Neural crest cell (in vitro differentiated cells): ENCODE results near the gene THBS2. TPM values are rescaled to one million over a fixed set of nuclear protein-coding genes. Genes with fewer than 3 reads are reported as not detected.
"Not testable (repeated sequence)": the region's sequence is repeated elsewhere in the genome, so short reads cannot be mapped to it uniquely, and the experiment has no call there.

Experiments used
- DNase-seq: peaks from one replicate; pipeline ENCODE4 v3.0.0; 2021; ENCODE audit warnings: low read depth, mixed read lengths, low spot score
- H3K27ac Mint-ChIP-seq: one replicate; pipeline ENCODE4 v1.8.0; 2021; ENCODE audit warnings: mild to moderate bottlenecking, mixed read lengths; ENCODE audit not compliant: unreplicated experiment
- H3K27me3 Mint-ChIP-seq: 2 replicates; pipeline ENCODE4 v1.8.0; 2021; ENCODE audit warnings: low read depth, mild to moderate bottlenecking, mixed read lengths
- H3K36me3 Mint-ChIP-seq: 2 replicates; pipeline ENCODE4 v1.8.0; 2021; ENCODE audit warnings: low read depth, mild to moderate bottlenecking, mixed read lengths
- H3K4me1 Mint-ChIP-seq: 2 replicates; pipeline ENCODE4 v1.8.0; 2021; ENCODE audit warnings: mixed read lengths
- H3K4me3 Mint-ChIP-seq: one replicate; pipeline ENCODE4 v1.8.0; 2021; ENCODE audit warnings: mild to moderate bottlenecking, mixed read lengths
- H3K9me3 Mint-ChIP-seq: 2 replicates; pipeline ENCODE4 v1.8.0; 2021; ENCODE audit warnings: mixed read lengths
- total RNA-seq: library from RNA; stranded (reverse); gene quantifications from 2 replicates; pipeline ENCODE4 v1.2.1, GENCODE V29; 2021
- TF ChIP-seq, protein P1 (sequence below): fragments of 200-600 bp; sonication (generic); conservative IDR thresholded peaks from 2 replicates; pipeline ENCODE4 v1.5.0; 2021; ENCODE audit warnings: antibody characterized with exemption, mild to moderate bottlenecking

The THBS2 gene
- total RNA-seq, 1 donor from 2014 or later: 1.3 TPM

DNA sequence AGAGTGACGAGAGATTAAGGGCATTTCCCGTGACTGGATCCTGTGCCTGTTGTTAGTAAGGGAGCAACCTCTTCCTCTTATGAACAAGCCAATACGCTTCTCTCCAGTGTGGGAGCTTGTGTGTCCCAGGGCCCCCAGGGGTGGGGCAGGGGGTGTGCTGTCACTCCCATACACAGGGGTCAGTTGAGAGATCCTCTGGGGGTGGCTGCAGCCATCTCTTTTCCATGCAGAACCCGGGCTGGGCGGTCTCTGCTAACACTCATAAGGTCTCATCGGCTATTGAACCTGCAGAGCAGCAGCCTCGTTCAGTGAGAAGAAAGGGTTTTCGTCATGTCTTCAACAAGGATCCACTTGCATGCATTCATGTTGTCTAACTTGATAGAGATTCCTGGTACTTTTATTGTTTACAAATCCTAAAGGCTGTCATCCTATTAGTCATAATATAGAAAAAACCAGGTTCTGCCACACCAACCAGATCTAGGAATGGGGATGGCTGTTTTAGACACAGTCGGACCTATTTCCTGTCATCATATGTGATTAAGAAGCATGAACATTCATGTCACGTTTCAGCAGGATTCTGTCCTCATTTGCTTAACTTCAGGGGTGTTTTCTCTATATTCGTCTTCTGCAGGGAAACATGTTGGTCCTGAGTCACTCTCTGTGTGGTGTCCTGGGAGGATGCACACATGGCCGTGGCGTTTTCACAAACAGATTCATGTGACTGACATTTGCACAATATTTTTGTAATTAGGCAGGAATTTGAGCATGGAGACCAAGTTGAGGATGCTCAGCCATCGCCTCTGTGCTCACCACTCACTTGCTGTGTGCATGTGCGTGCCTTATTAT lies 13.3 kb upstream of the THBS2 start:
- Mint-ChIP-seq H3K27ac (no peak overlapping the region), H3K4me3 (no peak overlapping the region), H3K9me3 (no peaks in the 10 kb centered on the region), H3K27me3 (peaks cover 3% of the 10 kb centered on the region), H3K36me3 (no peaks in the 10 kb centered on the region), H3K4me1 (no peaks in the 10 kb centered on the region)
- DNase-seq: no peak
- TF ChIP-seq, protein P1, sequence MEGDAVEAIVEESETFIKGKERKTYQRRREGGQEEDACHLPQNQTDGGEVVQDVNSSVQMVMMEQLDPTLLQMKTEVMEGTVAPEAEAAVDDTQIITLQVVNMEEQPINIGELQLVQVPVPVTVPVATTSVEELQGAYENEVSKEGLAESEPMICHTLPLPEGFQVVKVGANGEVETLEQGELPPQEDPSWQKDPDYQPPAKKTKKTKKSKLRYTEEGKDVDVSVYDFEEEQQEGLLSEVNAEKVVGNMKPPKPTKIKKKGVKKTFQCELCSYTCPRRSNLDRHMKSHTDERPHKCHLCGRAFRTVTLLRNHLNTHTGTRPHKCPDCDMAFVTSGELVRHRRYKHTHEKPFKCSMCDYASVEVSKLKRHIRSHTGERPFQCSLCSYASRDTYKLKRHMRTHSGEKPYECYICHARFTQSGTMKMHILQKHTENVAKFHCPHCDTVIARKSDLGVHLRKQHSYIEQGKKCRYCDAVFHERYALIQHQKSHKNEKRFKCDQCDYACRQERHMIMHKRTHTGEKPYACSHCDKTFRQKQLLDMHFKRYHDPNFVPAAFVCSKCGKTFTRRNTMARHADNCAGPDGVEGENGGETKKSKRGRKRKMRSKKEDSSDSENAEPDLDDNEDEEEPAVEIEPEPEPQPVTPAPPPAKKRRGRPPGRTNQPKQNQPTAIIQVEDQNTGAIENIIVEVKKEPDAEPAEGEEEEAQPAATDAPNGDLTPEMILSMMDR: no peak

DNA sequence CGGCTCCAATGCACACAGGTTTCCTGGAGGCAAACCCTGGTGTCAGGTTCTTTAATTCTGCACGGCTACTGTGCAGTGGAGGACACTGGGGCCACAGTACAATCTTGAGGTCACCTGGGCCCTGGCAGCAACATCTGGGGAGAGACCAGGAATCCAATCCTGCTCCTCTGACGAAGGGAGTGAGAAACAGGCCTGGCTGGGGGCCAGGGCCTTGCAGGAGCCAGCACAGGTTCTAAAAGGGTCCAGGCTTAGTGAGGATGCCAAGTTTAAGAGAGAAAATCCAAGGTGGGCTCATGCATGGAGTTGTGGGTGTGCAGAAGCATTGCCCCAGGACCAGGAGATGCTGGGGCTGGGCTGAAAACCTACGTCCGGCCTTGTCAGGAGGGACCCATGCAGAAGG lies 12.6 kb upstream of the THBS2 start:
- Mint-ChIP-seq H3K27me3 (peaks cover 3% of the 10 kb centered on the region), H3K36me3 (no peaks in the 10 kb centered on the region), H3K9me3 (no peaks in the 10 kb centered on the region), H3K4me1 (no peaks in the 10 kb centered on the region), H3K4me3 (no peak overlapping the region), H3K27ac (no peak overlapping the region)
- TF ChIP-seq, protein P1: no peak
- DNase-seq: no peak

GRCh38 chr6:169265486-169266131 lies 12.0 kb upstream of the THBS2 start:
- no peak for DNase-seq
- no peaks in the 10 kb centered on the region for H3K27me3 Mint-ChIP-seq
- H3K9me3 Mint-ChIP-seq: no peaks in the 10 kb centered on the region
- TF ChIP-seq, protein P1: no peak
- no peak overlapping the region for H3K27ac Mint-ChIP-seq
- no peak overlapping the region for H3K4me3 Mint-ChIP-seq
- H3K36me3 Mint-ChIP-seq: no peaks in the 10 kb centered on the region
- H3K4me1 Mint-ChIP-seq: no peaks in the 10 kb centered on the region

DNA sequence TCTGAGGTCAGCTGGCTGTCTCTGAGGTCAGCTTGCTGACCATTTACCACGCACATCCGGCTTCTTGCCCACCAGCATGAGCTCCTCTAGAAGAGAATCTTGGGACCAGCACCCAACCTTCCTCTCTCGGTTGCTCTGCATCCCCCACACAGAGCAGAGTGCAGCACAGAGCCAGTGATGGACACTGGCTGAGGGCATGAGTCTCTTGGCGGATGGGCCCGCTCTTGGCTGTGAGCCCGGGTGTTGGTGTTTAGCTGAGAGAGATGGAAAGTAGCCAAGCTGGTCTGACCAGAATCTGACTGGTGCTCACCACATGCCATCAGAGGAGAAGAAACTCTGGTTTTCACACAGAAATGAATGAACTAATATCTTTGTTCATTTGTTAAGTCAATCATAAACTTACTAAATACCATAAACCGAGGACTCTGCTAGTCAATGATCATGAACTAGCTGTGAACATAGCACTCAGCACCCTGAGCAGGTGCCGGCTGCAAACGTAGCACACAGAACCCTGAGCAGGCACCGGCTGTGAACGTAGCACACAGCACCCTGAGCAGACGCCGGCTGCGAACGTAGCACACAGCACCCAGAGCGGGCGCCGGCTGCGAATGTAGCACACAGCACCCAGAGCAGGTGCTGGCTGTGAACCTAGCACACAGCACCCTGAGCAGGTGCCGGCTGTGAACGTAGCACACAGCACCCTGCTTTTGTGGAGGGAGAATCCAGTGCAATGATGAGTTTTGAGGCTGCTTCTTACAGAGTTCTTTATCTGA lies 10.4 kb upstream of the THBS2 start:
- Mint-ChIP-seq H3K36me3 (no peaks in the 10 kb centered on the region), H3K4me1 (no peaks in the 10 kb centered on the region), H3K27me3 (no peaks in the 10 kb centered on the region), H3K4me3 (no peak overlapping the region), H3K9me3 (no peaks in the 10 kb centered on the region), H3K27ac (no peak overlapping the region)
- TF ChIP-seq, protein P1: no peak
- no peak for DNase-seq

DNA sequence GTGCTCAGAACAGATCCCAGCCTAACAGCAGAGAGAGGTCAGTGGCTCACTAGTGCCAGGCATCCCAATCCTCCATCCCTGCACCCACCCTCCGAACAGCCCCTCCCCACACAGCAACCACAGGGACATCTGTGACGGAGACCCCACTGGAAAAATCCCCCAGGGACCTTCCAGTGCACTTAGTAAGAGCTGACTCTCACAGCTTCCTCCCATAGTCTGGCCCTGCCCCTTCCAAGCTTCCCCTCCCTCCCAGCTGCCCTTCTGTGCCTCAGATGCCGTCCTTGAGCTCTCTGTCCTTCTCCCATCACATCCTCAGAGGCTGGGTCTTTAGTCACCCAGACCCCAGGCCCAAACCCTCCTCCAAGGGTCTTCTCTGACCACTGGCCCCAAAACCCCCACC lies 9.7 kb upstream of the THBS2 start:
- Mint-ChIP-seq H3K27ac (no peak overlapping the region), H3K27me3 (no peaks in the 10 kb centered on the region), H3K9me3 (no peaks in the 10 kb centered on the region), H3K4me3 (no peak overlapping the region), H3K36me3 (no peaks in the 10 kb centered on the region), H3K4me1 (no peaks in the 10 kb centered on the region)
- TF ChIP-seq, protein P1: no peak
- no peak for DNase-seq

- not testable (repeated sequence) for H3K4me3 Mint-ChIP-seq, H3K27me3 Mint-ChIP-seq, H3K27ac Mint-ChIP-seq, H3K9me3 Mint-ChIP-seq, H3K4me1 Mint-ChIP-seq, DNase-seq, H3K36me3 Mint-ChIP-seq
Observed at GRCh38 chr6:169262602-169263001, 9.0 kb upstream of the THBS2 start.
